Measurements from ENCODE around the gene LSAMP. TPM values are rescaled to one million over a fixed set of nuclear protein-coding genes. Genes with fewer than 3 reads are reported as not detected.

Gene LSAMP
- total and polyA plus RNA-seq, 2 experiments from 2014 or later = 4.6 to 6.0 TPM

DNA sequence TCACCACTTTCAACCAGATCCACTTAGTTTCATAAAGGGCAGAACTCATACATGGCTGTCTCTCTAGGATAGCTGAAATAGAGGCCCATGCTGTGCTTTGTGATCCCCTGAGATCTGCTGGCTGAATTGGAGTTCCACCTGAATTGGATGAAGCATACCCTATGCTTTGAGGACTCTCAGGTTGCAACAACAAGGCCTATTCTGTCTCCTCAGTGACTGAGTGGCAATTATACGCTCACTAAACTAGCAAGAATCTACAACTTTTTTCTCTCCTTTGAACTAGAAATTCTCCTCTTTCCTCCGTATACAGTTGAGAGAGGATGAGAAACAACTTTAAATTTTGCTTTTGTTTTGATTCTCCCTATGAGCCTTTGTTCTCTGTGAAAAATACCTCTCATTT, 348.7 kb downstream of the LSAMP start:
- no peaks in the 10 kb centered on the region for H3K36me3 ChIP-seq
- H3K4me1 ChIP-seq (ENCODE audit: low read depth) = no peaks in the 10 kb centered on the region
- DNase-seq (ENCODE audit: low read depth in 1 of 2, low spot score in 1 of 2) = no peak
- no peaks in the 10 kb centered on the region for H3K9me3 ChIP-seq (ENCODE audit: low read depth)
- no peak overlapping the region for H3K27ac ChIP-seq
- no peaks in the 10 kb centered on the region for H3K27me3 ChIP-seq
- TF ChIP-seq, protein P1, sequence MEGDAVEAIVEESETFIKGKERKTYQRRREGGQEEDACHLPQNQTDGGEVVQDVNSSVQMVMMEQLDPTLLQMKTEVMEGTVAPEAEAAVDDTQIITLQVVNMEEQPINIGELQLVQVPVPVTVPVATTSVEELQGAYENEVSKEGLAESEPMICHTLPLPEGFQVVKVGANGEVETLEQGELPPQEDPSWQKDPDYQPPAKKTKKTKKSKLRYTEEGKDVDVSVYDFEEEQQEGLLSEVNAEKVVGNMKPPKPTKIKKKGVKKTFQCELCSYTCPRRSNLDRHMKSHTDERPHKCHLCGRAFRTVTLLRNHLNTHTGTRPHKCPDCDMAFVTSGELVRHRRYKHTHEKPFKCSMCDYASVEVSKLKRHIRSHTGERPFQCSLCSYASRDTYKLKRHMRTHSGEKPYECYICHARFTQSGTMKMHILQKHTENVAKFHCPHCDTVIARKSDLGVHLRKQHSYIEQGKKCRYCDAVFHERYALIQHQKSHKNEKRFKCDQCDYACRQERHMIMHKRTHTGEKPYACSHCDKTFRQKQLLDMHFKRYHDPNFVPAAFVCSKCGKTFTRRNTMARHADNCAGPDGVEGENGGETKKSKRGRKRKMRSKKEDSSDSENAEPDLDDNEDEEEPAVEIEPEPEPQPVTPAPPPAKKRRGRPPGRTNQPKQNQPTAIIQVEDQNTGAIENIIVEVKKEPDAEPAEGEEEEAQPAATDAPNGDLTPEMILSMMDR (IDR thresholded peaks at IDR 0.05; ENCODE audit: low read depth, low read length) = no peak
- H3K4me3 ChIP-seq = no peak overlapping the region

DNA sequence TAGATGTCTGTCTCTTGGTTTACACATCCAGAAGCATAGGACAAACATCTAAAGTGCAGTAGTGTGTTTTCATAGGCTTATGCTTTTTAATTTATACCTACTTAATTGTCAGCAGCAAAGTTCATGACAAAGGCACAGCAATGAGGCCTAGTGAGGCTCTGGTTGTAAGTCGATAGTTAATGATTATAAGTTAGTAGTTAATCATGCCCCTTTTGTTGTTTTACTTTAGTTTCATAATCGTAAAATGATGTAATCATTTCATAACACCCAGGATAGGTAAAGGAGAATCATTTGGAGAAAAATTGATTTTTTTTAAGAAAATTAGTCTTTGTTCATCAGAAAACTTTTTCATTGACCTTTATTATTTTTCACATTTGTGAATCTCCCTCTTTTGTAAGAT, 351.9 kb downstream of the LSAMP start:
- Histone ChIP-seq H3K36me3 (no peaks in the 10 kb centered on the region), H3K4me1 (ENCODE audit: low read depth) (no peaks in the 10 kb centered on the region), H3K4me3 (no peak overlapping the region), H3K9me3 (ENCODE audit: low read depth) (no peaks in the 10 kb centered on the region), H3K27me3 (no peaks in the 10 kb centered on the region), H3K27ac (no peak overlapping the region)
- TF ChIP-seq, protein P1 (IDR thresholded peaks at IDR 0.05; ENCODE audit: low read depth, low read length) = no peak
- DNase-seq (ENCODE audit: low read depth in 1 of 2, low spot score in 1 of 2) = no peak

DNA sequence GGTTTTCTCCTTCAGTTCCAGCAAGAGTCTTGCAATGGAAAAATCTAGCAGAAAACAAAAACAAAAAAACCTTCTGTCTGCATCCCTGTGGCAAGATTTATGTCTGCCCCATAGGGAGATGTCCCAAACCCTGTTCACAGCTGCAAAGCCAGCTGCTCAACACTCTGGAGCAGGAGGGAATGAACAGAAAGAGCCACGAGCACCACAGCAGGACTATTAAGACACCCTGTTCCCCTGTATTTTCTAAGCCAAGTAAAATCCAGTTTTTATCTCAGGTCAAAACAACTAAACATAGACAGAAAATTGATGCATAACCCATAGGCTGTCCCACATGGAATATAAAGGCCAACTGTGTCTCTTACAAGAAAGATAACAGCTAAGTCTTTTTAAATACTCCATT, 357.9 kb downstream of the LSAMP start:
- Histone ChIP-seq H3K36me3 (no peaks in the 10 kb centered on the region), H3K4me1 (ENCODE audit: low read depth) (no peaks in the 10 kb centered on the region), H3K9me3 (ENCODE audit: low read depth) (no peaks in the 10 kb centered on the region), H3K27ac (no peak overlapping the region), H3K27me3 (no peaks in the 10 kb centered on the region), H3K4me3 (no peak overlapping the region)
- DNase-seq (ENCODE audit: low read depth in 1 of 2, low spot score in 1 of 2) = no peak
- TF ChIP-seq, protein P1 (IDR thresholded peaks at IDR 0.05; ENCODE audit: low read depth, low read length) = no peak

DNA sequence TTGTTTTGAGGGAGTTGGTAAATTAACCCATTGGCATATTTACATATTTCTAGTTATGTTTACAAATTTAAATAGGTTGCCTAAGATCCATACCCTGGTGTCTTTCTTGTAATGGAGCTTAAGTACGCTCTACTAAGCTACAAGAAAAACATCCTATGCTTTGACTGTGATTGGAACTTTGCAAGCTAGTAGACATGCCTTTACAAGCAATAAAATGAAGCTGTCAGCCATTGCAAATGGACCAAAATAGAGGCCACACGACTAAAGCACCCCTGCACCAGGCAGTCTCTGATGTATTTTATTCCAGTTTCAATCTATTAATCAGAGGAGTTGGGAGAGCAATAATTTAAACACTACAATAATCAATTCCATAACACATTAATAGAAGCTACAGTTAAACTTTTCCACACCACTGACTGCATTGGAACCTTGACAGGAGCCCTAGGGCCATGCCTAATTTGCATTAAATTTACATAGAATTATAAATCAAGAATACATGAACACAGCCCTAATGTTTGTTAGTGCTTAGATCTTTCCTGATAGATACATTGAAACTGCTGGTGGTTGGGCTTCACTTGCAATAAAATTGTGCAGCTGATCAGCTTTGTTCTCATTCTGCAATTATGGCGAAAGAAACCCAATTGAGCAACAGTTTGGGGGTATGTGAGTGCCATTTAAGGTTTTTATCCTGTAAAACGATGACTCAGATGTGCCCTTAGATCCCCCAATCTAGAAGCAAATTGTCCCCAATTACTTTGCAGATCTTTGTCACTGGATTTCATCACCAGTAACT, 360.1 kb downstream of the LSAMP start:
- H3K36me3 ChIP-seq = no peaks in the 10 kb centered on the region
- DNase-seq (ENCODE audit: low read depth in 1 of 2, low spot score in 1 of 2) = no peak
- no peaks in the 10 kb centered on the region for H3K4me1 ChIP-seq (ENCODE audit: low read depth)
- H3K27ac ChIP-seq = no peak overlapping the region
- no peaks in the 10 kb centered on the region for H3K27me3 ChIP-seq
- H3K9me3 ChIP-seq (ENCODE audit: low read depth) = no peaks in the 10 kb centered on the region
- no peak overlapping the region for H3K4me3 ChIP-seq
- TF ChIP-seq, protein P1 (IDR thresholded peaks at IDR 0.05; ENCODE audit: low read depth, low read length) = no peak

DNA sequence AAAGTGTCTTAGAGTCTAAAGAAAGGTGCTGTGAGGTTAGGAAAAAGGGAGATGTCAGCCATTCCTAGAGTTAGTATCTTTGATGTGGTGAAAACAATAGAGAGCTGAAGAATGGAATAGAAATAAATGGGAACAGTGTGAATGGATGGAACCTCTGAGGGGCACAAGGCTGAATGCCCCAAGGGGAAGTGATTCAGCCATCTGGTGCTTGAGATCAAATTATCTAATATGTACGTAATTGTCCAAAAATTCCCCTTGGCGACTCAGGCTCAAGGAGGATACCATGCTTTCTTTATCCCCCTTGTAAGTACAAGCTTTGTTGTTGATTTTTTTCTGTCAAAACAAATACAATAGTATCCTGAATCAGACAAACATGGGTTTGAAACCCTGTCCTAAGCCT, 361.6 kb downstream of the LSAMP start:
- Histone ChIP-seq H3K9me3 (ENCODE audit: low read depth) (no peaks in the 10 kb centered on the region), H3K27ac (no peak overlapping the region), H3K36me3 (no peaks in the 10 kb centered on the region), H3K27me3 (no peaks in the 10 kb centered on the region), H3K4me1 (ENCODE audit: low read depth) (no peaks in the 10 kb centered on the region), H3K4me3 (no peak overlapping the region)
- TF ChIP-seq, protein P1 (IDR thresholded peaks at IDR 0.05; ENCODE audit: low read depth, low read length) = no peak
- DNase-seq (ENCODE audit: low read depth in 1 of 2, low spot score in 1 of 2) = no peak
